B cell (primary cell): ENCODE results near the gene PPP2R5C. TPM values are rescaled to one million over a fixed set of nuclear protein-coding genes. Genes with fewer than 3 reads are reported as not detected.

ENCODE experiments used
- ATAC-seq: fragments of 200-7000 bp; cut with Tn5 transposase; one replicate; pipeline ENCODE4 v1.10.0; 2021; ENCODE audit warnings: low read depth, mild to moderate bottlenecking, moderate number of reproducible peaks, moderate library complexity
- CTCF ChIA-PET: fragments of 350-600 bp; sonication (Branson Sonifier 250); formaldehyde crosslinking; loops from one replicate; lab custom pipeline; 2021; ENCODE audit warnings: antibody characterized with exemption, inconsistent platforms; lab: Charles Lee
- POLR2A ChIA-PET: fragments of 350-600 bp; sonication (Branson Sonifier 250); formaldehyde crosslinking; loops from one replicate; lab custom pipeline; 2021; ENCODE audit warnings: antibody characterized with exemption; lab: Charles Lee
- DNase-seq: peaks from one replicate; pipeline ENCODE4 v3.0.0; 2013
- H2AFZ ChIP-seq: 2 replicates; pipeline ENCODE4 v1.6.1; 2012; ENCODE audit warnings: mild to moderate bottlenecking, low read depth, low read length; ENCODE audit not compliant: insufficient read depth, poor library complexity, severe bottlenecking
- H3K27ac ChIP-seq, 2 donors: 1 replicate in 1 of 2; 2 replicates in 1 of 2; pipeline ENCODE4 v1.5.1; 2012 to 2013; ENCODE audit warnings: low read length in 2 of 2, mild to moderate bottlenecking in 2 of 2, moderate library complexity in 1 of 2
- H3K27me3 ChIP-seq, 4 experiments: fragments of 200-600 bp in 1 of 4; sonication (generic) in 1 of 4; replicated peaks in 1 of 4; 1 replicate in 2 of 4; 2 replicates in 2 of 4; pipeline versions ENCODE4 v1.6.1 to v1.7.0; 2013 to 2016; ENCODE audit warnings: low read length in 3 of 4, mild to moderate bottlenecking in 2 of 4, mixed read lengths in 1 of 4, moderate library complexity in 1 of 4; ENCODE audit not compliant: insufficient read depth in 4 of 4, control insufficient read depth in 3 of 4; ENCODE audit errors: control extremely low read depth in 1 of 4
- H3K36me3 ChIP-seq, 2 experiments: replicated peaks in 1 of 2; 1 replicate in 1 of 2; 2 replicates in 1 of 2; pipeline versions ENCODE4 v1.6.1 to v1.7.1; 2013; ENCODE audit warnings: low read length in 1 of 2; ENCODE audit not compliant: insufficient read depth in 2 of 2, control insufficient read depth in 1 of 2; ENCODE audit errors: control extremely low read depth in 1 of 2, extremely low read depth in 1 of 2
- H3K4me1 ChIP-seq, 2 donors: fragments of 200-600 bp in 1 of 2; sonication (generic) in 1 of 2; 1 replicate in 1 of 2; 2 replicates in 1 of 2; pipeline versions ENCODE4 v1.5.1 to v1.6.1; 2013 to 2017; ENCODE audit warnings: low read length in 2 of 2; ENCODE audit not compliant: control insufficient read depth in 2 of 2, insufficient read depth in 2 of 2
- H3K4me2 ChIP-seq: replicated peaks from 2 replicates; pipeline ENCODE3; 2012; ENCODE audit warnings: mild to moderate bottlenecking, low read depth, low read length; ENCODE audit not compliant: poor library complexity, severe bottlenecking
- H3K4me3 ChIP-seq, 5 experiments: fragments of 200-600 bp in 1 of 5; sonication (generic) in 1 of 5; 1 replicate in 3 of 5; 2 replicates in 2 of 5; pipeline versions ENCODE4 v1.5.1 to v1.7.0; 2011 to 2016; ENCODE audit warnings: low read length in 4 of 5, mild to moderate bottlenecking in 4 of 5, low read depth in 2 of 5, control low read depth in 1 of 5, moderate library complexity in 1 of 5; ENCODE audit not compliant: insufficient read depth in 1 of 5; ENCODE audit errors: control extremely low read depth in 1 of 5, extremely low read depth in 1 of 5
- H3K79me2 ChIP-seq: fragments of 200-600 bp; sonication (generic); one replicate; pipeline ENCODE4 v1.6.0; 2016; ENCODE audit warnings: low read length; ENCODE audit not compliant: control insufficient read depth, insufficient read depth
- H3K9ac ChIP-seq: fragments of 200-600 bp; sonication (generic); 2 replicates; pipeline ENCODE4 v1.6.1; 2017; ENCODE audit warnings: mild to moderate bottlenecking, low read length, moderate library complexity
- H3K9me3 ChIP-seq, 3 donors: one replicate each; pipeline versions ENCODE4 v1.6.1 to v1.7.1; 2013; ENCODE audit warnings: low read length in 2 of 3; ENCODE audit not compliant: control insufficient read depth in 2 of 3, insufficient read depth in 1 of 3; ENCODE audit errors: control extremely low read depth in 1 of 3
- H4K20me1 ChIP-seq: 2 replicates; pipeline ENCODE4 v1.6.0; 2012; ENCODE audit warnings: mild to moderate bottlenecking, low read length; ENCODE audit not compliant: insufficient read depth, control insufficient read depth, poor library complexity, severe bottlenecking
- H3K27ac Mint-ChIP-seq: one replicate; pipeline ENCODE4 v1.8.0; 2021; ENCODE audit warnings: mixed read lengths
- H3K27me3 Mint-ChIP-seq: one replicate; pipeline ENCODE4 v1.8.0; 2021; ENCODE audit warnings: mixed read lengths
- H3K4me1 Mint-ChIP-seq: one replicate; pipeline ENCODE4 v1.8.0; 2021; ENCODE audit warnings: mixed read lengths
- H3K4me3 Mint-ChIP-seq: one replicate; pipeline ENCODE4 v1.8.0; 2021; ENCODE audit warnings: mixed read lengths
- H3K9me3 Mint-ChIP-seq: one replicate; pipeline ENCODE4 v1.8.0; 2022; ENCODE audit warnings: mixed read lengths; ENCODE audit not compliant: insufficient read depth
- EZH2 ChIP-seq: IDR thresholded peaks from 2 replicates; pipeline ENCODE4 v1.6.1; 2012; ENCODE audit warnings: borderline replicate concordance, low read depth, mild to moderate bottlenecking, moderate library complexity, low read length; ENCODE audit not compliant: insufficient read depth, poor library complexity, severe bottlenecking
- WGBS: methylation state at CpG from one replicate; pipeline ENCODE4 v1.1.5; 2013; ENCODE audit warnings: missing lambda C conversion rate; ENCODE audit not compliant: insufficient coverage; 5-methylcytosine and 5-hydroxymethylcytosine counted together
- intact Hi-C: fragments of 100-400 bp; cut with micrococcal nuclease; formaldehyde crosslinking; loops from one replicate; pipeline ENCODE4 v1.10.0; 2022
- polyA plus RNA-seq: library from polyadenylated mRNA; depleted of rRNA; stranded (reverse); fragments of >200 nt; gene quantifications from 2 replicates; pipeline ENCODE4 v1.2.3, GENCODE V29; 2012
- total RNA-seq, 2 donors: library from RNA; stranded (reverse); fragments of 120-200 nt in 1 of 2; gene quantifications; 1 replicate in 1 of 2; 2 replicates in 1 of 2; pipeline versions ENCODE4 v1.2.3 to v1.2.4, GENCODE V29; 2013 to 2022
- TF ChIP-seq, protein P1 (sequence below): fragments of 200-600 bp; IDR thresholded peaks from one replicate; pipeline ENCODE4 v1.8.0; 2022; ENCODE audit warnings: antibody characterized with exemption, mild to moderate bottlenecking

Gene PPP2R5C
- total and polyA plus RNA-seq, 2 donors (not counting 1 experiment from before 2014, with no cell fraction given): 91.7 to 330 TPM

DNA sequence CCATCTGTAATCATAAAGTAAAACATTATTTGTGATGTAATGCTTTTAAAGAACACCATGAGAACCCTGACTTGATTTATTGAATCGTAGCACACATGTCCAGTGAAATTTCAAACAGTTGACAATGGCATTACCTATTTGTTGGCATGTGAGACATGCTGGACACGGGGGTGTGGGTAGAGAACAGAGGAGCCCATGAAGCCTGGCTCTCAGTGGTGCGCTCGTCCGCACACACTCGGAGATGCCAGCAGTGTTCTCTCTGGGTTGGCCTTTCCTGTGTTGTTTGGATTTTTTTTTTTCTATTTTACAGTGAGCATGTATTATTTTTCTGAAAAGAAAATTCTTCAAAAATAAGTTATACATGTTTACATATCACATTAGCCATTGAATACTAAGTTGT lies 78.2 kb downstream of the PPP2R5C start:
- peak overlapping the region; percentile 77 for H3K4me3 Mint-ChIP-seq
- CTCF ChIA-PET: interaction anchor here (0.6 to 8.4 kb wide), 3 partner anchors 27 to 133 kb away, joined by 3 to 190 read pairs (median 3); no protein-coding TSS in a partner anchor
- Histone ChIP-seq H3K79me2 (peaks cover 88% of the 10 kb centered on the region), H3K36me3 (peaks cover 0 to 7% of the 10 kb centered on the region in 2 experiments), H3K9ac (no peak overlapping the region), H2AFZ (no peak overlapping the region), H3K4me2 (peak overlapping the region; percentile 31), H3K27ac (peak overlapping the region; percentile 30 to 51), H4K20me1 (peaks cover 47% of the 10 kb centered on the region), H3K27me3 (no peaks in the 10 kb centered on the region), H3K9me3 (no peaks in the 10 kb centered on the region), H3K4me1 (peaks cover 43 to 51% of the 10 kb centered on the region in 2 donors), H3K4me3 (no peak overlapping the region)
- POLR2A ChIA-PET: interaction anchor here (0.7 to 1.3 kb wide), 2 partner anchors 15 to 64 kb away, joined by 4 to 5 read pairs; no protein-coding TSS in a partner anchor
- H3K4me1 Mint-ChIP-seq: peaks cover 72% of the 10 kb centered on the region
- peak overlapping the region; percentile 93 for H3K27ac Mint-ChIP-seq
- TF ChIP-seq, protein P1, sequence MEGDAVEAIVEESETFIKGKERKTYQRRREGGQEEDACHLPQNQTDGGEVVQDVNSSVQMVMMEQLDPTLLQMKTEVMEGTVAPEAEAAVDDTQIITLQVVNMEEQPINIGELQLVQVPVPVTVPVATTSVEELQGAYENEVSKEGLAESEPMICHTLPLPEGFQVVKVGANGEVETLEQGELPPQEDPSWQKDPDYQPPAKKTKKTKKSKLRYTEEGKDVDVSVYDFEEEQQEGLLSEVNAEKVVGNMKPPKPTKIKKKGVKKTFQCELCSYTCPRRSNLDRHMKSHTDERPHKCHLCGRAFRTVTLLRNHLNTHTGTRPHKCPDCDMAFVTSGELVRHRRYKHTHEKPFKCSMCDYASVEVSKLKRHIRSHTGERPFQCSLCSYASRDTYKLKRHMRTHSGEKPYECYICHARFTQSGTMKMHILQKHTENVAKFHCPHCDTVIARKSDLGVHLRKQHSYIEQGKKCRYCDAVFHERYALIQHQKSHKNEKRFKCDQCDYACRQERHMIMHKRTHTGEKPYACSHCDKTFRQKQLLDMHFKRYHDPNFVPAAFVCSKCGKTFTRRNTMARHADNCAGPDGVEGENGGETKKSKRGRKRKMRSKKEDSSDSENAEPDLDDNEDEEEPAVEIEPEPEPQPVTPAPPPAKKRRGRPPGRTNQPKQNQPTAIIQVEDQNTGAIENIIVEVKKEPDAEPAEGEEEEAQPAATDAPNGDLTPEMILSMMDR: no peak
- no peak for TF ChIP-seq EZH2
- H3K9me3 Mint-ChIP-seq: no peaks in the 10 kb centered on the region
- ATAC-seq: no peak
- no peaks in the 10 kb centered on the region for H3K27me3 Mint-ChIP-seq
- 100% methylated on average over 2 of the region's 6 CpGs for WGBS
- intact Hi-C loops: loop anchor here (1.0 to 5.0 kb wide), 3 partner anchors 14 to 123 kb away; partner anchors contain the start of gene DYNC1H1
- no peak for DNase-seq

DNA sequence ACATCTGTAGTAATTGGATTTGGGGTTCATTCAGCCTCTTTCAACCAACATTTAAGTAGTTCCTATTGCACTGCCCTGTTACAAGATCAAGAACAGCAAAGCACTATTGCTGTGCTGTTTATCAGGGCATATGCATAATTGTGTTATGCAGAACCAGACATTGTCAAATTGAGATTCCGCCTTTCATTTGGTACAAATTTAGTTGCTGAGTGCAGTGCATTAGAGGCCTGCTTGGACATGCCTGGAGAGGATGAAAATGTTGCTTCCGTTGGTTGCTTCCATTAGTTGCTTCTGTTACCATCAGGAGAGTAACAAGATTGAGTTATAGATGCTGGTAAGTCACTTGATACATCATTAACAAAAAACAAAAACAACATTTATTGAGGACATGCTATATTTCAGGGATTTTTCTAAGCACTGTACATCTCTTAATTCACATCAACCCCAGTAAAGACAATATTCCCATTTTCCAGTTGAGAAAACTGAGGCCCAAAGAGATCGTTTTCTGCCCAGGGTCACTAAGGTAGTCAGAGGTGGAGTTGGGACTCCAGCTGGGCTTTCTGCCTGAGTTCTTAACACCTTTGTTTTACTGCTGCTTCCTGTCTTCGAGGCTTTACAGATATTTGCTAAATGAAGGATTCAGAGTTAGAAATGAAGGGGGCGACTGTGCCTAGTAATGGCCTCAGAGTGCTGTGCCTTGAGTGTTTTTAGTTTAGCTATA lies 79.3 kb downstream of the PPP2R5C start:
- H3K9me3 ChIP-seq: no peaks in the 10 kb centered on the region
- TF ChIP-seq, protein P1: no peak
- no peak for TF ChIP-seq EZH2
- H3K4me3 ChIP-seq: no peak overlapping the region
- no peak overlapping the region for H3K4me2 ChIP-seq
- DNase-seq (no peak), ATAC-seq (no peak)
- Mint-ChIP-seq H3K27me3 (no peaks in the 10 kb centered on the region), H3K4me1 (peaks cover 74% of the 10 kb centered on the region), H3K27ac (peak overlapping the region; percentile 46), H3K9me3 (no peaks in the 10 kb centered on the region), H3K4me3 (no peak overlapping the region)
- peaks cover 47% of the 10 kb centered on the region for H4K20me1 ChIP-seq
- POLR2A ChIA-PET: interaction anchor here (0.6 kb wide), 1 partner anchor 73 kb away, joined by 3 read pairs; no protein-coding TSS in a partner anchor
- peaks cover 87% of the 10 kb centered on the region for H3K79me2 ChIP-seq
- no peak overlapping the region for H2AFZ ChIP-seq
- 87% methylated on average over 4 of the region's 5 CpGs for WGBS
- CTCF ChIA-PET: interaction anchor here (1.6 to 8.4 kb wide), 3 partner anchors 17 to 69 kb away, joined by 3 to 190 read pairs (median 7); no protein-coding TSS in a partner anchor
- H3K27me3 ChIP-seq: no peaks in the 10 kb centered on the region
- intact Hi-C loops: loop anchor here (5.0 kb wide), 2 partner anchors 51 to 121 kb away; partner anchors contain the start of gene DYNC1H1
- H3K27ac ChIP-seq: peak overlapping the region in 1 of 2 donors; percentile 51
- H3K9ac ChIP-seq: no peak overlapping the region
- H3K4me1 ChIP-seq: peaks cover 55 to 58% of the 10 kb centered on the region in 2 donors
- H3K36me3 ChIP-seq: peaks cover 0 to 5% of the 10 kb centered on the region in 2 experiments
